K562 (cell line): ENCODE measurements around the gene PROK1. TPM values are rescaled to one million over a fixed set of nuclear protein-coding genes. Genes with fewer than 3 reads are reported as not detected.
A peak's percentile ranks its signal among the peaks of the same experiment; 100 is the strongest.

Experiments
- ATAC-seq: fragments of 200-7000 bp; cut with Tn5 transposase; 3 replicates; pipeline ENCODE4 v1.9.1; 2020; ENCODE audit warnings: moderate library complexity
- BruUV-seq: library from RNA; stranded (reverse); fragments of 400-500 nt; replicated peaks from 2 replicates; lab custom pipeline; 2021; lab: Mats Ljungman, UMichigan
- CTCF ChIA-PET: fragments of 300-600 bp; formaldehyde crosslinking; extraction: SDS; loops from one replicate; lab custom pipeline; 2021; ENCODE audit warnings: low intra/inter-chr PET ratio; lab: Yijun Ruan, JAX
- POLR2A ChIA-PET: fragments of 300-600, 350-650 bp; sonication (Branson Sonifier 250); formaldehyde crosslinking; extraction: SDS; loops from one replicate; lab custom pipeline; 2021; ENCODE audit warnings: antibody characterized with exemption, inconsistent platforms; lab: Yijun Ruan, JAX
- DNase-seq, 4 experiments: peaks; one replicate each; pipeline versions ENCODE4 v3.0.0 to v3.0.0-alpha.2; 2011 to 2018; ENCODE audit warnings: low spot score in 3 of 4, mixed read lengths in 3 of 4; ENCODE audit errors: extremely low read depth in 1 of 4
- FAIRE-seq: peaks from 2 replicates; lab custom pipeline; 2011; peaks lifted over from hg19 to GRCh38; lab: Jason Lieb, UNC
- H2AFZ ChIP-seq: 2 replicates; pipeline ENCODE4 v1.6.0; 2011; ENCODE audit warnings: low read depth, low read length, control low read depth, inconsistent platforms
- H3K27ac ChIP-seq: fragments of 200-600 bp; 3 replicates; pipeline ENCODE4 v1.8.0; 2011; ENCODE audit warnings: low read depth, mild to moderate bottlenecking, control low read depth, inconsistent platforms, low read length, moderate library complexity, mixed read lengths; ENCODE audit errors: extremely low read depth
- H3K27me3 ChIP-seq, 2 experiments: fragments of 300-600 bp in 1 of 2; 2 replicates in 1 of 2; 3 replicates in 1 of 2; pipeline versions ENCODE4 v1.6.0 to v1.8.0; 2011; ENCODE audit warnings: inconsistent platforms in 2 of 2, low read length in 2 of 2, mild to moderate bottlenecking in 1 of 2, mixed read lengths in 1 of 2, moderate library complexity in 1 of 2; ENCODE audit not compliant: control insufficient read depth in 2 of 2, insufficient read depth in 2 of 2
- H3K36me3 ChIP-seq: fragments of 300-600 bp; 3 replicates; pipeline ENCODE4 v1.8.0; 2011; ENCODE audit warnings: mild to moderate bottlenecking, low read length, inconsistent platforms; ENCODE audit not compliant: control insufficient read depth, insufficient read depth
- H3K4me1 ChIP-seq, 2 experiments: fragments of 200-600 bp in 1 of 2; replicated peaks in 1 of 2; 2 replicates in 1 of 2; 3 replicates in 1 of 2; pipeline versions ENCODE4 v1.5.1 to v1.8.0; 2011; ENCODE audit warnings: inconsistent platforms in 2 of 2, low read length in 2 of 2, mild to moderate bottlenecking in 1 of 2, mixed read lengths in 1 of 2, moderate library complexity in 1 of 2; ENCODE audit not compliant: control insufficient read depth in 2 of 2, insufficient read depth in 2 of 2
- H3K4me2 ChIP-seq: 2 replicates; pipeline ENCODE4 v1.6.1; 2011; ENCODE audit warnings: low read length, control low read depth, inconsistent platforms, mixed read lengths; ENCODE audit not compliant: insufficient read depth
- H3K4me3 ChIP-seq: fragments of 200-600 bp; sonication (generic), shearing (Covaris generic); 2 replicates; pipeline ENCODE4 v1.5.1; 2016; ENCODE audit warnings: control low read depth, inconsistent platforms
- H3K79me2 ChIP-seq: fragments of 200-600 bp; 3 replicates; pipeline ENCODE4 v1.8.0; 2011; ENCODE audit warnings: low read length, inconsistent platforms; ENCODE audit not compliant: control insufficient read depth, insufficient read depth
- H3K9ac ChIP-seq, 2 experiments: 2 replicates each; pipeline versions ENCODE4 v1.6.0 to v1.6.1; 2011; ENCODE audit warnings: low read depth in 2 of 2, low read length in 2 of 2, control low read depth in 1 of 2, inconsistent platforms in 1 of 2, mild to moderate bottlenecking in 1 of 2, mixed read lengths in 1 of 2; ENCODE audit not compliant: insufficient read depth in 1 of 2
- H3K9me1 ChIP-seq: one replicate; pipeline ENCODE4 v1.6.0; 2011; ENCODE audit warnings: inconsistent platforms, mild to moderate bottlenecking, low read length, moderate library complexity; ENCODE audit not compliant: control insufficient read depth, insufficient read depth
- H3K9me3 ChIP-seq: replicated peaks from 2 replicates; pipeline ENCODE4 v1.5.1; 2011; ENCODE audit warnings: low read depth, low read length, inconsistent platforms; ENCODE audit not compliant: control insufficient read depth, insufficient read depth
- H4K20me1 ChIP-seq: replicated peaks from 2 replicates; pipeline ENCODE4 v1.6.1; 2011; ENCODE audit warnings: low read length, inconsistent platforms, mixed read lengths; ENCODE audit not compliant: control insufficient read depth, insufficient read depth
- BRF1 ChIP-seq: IDR thresholded peaks from 3 replicates; pipeline ENCODE4 v1.6.1; 2011; ENCODE audit warnings: borderline replicate concordance, mild to moderate bottlenecking; ENCODE audit not compliant: insufficient read length; ENCODE audit errors: extremely low read depth
- CEBPZ ChIP-seq: fragments of 150-350 bp; IDR thresholded peaks from 2 replicates; pipeline ENCODE4 v1.6.1; 2014; ENCODE audit warnings: low read depth, mild to moderate bottlenecking, low read length, borderline replicate concordance
- COPS2 ChIP-seq: fragments of 450-650 bp; conservative IDR thresholded peaks from 2 replicates; pipeline ENCODE4 v1.6.1; 2016; ENCODE audit warnings: mild to moderate bottlenecking, moderate library complexity
- DPF2 ChIP-seq: fragments of 450-650 bp; IDR thresholded peaks from 2 replicates; pipeline ENCODE4 v1.6.1; 2016
- HDAC1 ChIP-seq, 2 experiments: fragments of 450-650 bp; IDR thresholded peaks; 2 replicates each; pipeline ENCODE4 v1.6.1; 2016 to 2017; ENCODE audit warnings: inconsistent platforms in 1 of 2, mild to moderate bottlenecking in 1 of 2, moderate library complexity in 1 of 2
- HDAC2 ChIP-seq: fragments of 450-650 bp; IDR thresholded peaks from 2 replicates; pipeline ENCODE4 v1.6.1; 2016; ENCODE audit warnings: mild to moderate bottlenecking
- JUND ChIP-seq, 2 experiments: IDR thresholded peaks; 2 replicates in 1 of 2; 3 replicates in 1 of 2; pipeline ENCODE4 v1.6.1; 2011; ENCODE audit warnings: borderline replicate concordance in 2 of 2, low read depth in 2 of 2, low read length in 2 of 2, improper control_type of control experiment in 1 of 2, missing biosample characterization in 1 of 2, missing genetic modification characterization in 1 of 2, missing genetic modification reagents in 1 of 2
- MAFF ChIP-seq: IDR thresholded peaks from 2 replicates; pipeline ENCODE4 v1.6.1; 2012; ENCODE audit warnings: low read length, improper control_type of control experiment
- POLR2AphosphoS5 ChIP-seq: IDR thresholded peaks from 2 replicates; pipeline ENCODE4 v1.6.1; 2011; ENCODE audit warnings: mild to moderate bottlenecking, low read depth, low read length, moderate library complexity; ENCODE audit not compliant: control insufficient read depth, insufficient read depth
- SMAD1 ChIP-seq: fragments of 150-350 bp; IDR thresholded peaks from 2 replicates; pipeline ENCODE4 v1.6.1; 2014; ENCODE audit warnings: low read length, low read depth; ENCODE audit not compliant: partially characterized antibody
- SNIP1 ChIP-seq: fragments of 450-650 bp; IDR thresholded peaks from 2 replicates; pipeline ENCODE4 v1.7.1; 2017; ENCODE audit warnings: low read depth, mild to moderate bottlenecking
- ZNF3 ChIP-seq: fragments of 250-450 bp; sonication (Bioruptor Pico); IDR thresholded peaks from 2 replicates; pipeline ENCODE4 v1.5.0; 2021; ENCODE audit warnings: mild to moderate bottlenecking, moderate library complexity
- WGBS: fragments of 100-300 bp; shearing (Covaris generic); methylation state at CpG from one replicate; pipeline ENCODE4 v1.1.6; 2016; ENCODE audit warnings: low coverage, mixed read lengths; ENCODE audit not compliant: insufficient coverage; ENCODE audit errors: missing lambda C conversion rate; 5-methylcytosine and 5-hydroxymethylcytosine counted together
- in situ Hi-C: fragments of 300-500 bp; cut with MboI; formaldehyde crosslinking; loops from 4 replicates; pipeline ENCODE4 v1.15.0; 2018; ENCODE audit warnings: inconsistent platforms, mixed read lengths
- intact Hi-C: fragments of 100-400 bp; cut with micrococcal nuclease; formaldehyde crosslinking; loops from 2 replicates; pipeline ENCODE4 v1.14.2; 2022
- polyA plus RNA-seq, 8 experiments: library from polyadenylated mRNA; depleted of rRNA in 4 of 8; stranded (reverse) in 5 of 8; unstranded in 3 of 8; fragments of >200 nt; fragmentation: Nextera tagmentation in 2 of 8; fragmentation: Illumina TruSeq in 1 of 8; extraction: Ambion mirVana in 2 of 8; extraction: Trizol in 1 of 8; gene quantifications; 2 replicates each; pipeline versions ENCODE4 v1.2.1 to v1.2.3, GENCODE V29; 2011 to 2014; ENCODE audit warnings: inconsistent platforms in 1 of 8, missing spikeins in 1 of 8
- total RNA-seq, 7 experiments: library from RNA; depleted of rRNA in 6 of 7; stranded (reverse); fragments of >200 nt in 6 of 7; fragmentation: Illumina TruSeq in 2 of 7; extraction: Trizol in 2 of 7; gene quantifications; 2 replicates each; pipeline versions ENCODE4 v1.2.1 to v1.2.3, GENCODE V29; 2011 to 2021; ENCODE audit warnings: low replicate concordance in 1 of 7
- TF ChIP-seq, protein P1 (sequence below): sonication (generic); formaldehyde crosslinking; IDR thresholded peaks from 2 replicates; pipeline ENCODE4 v1.8.1; 2022; ENCODE audit warnings: missing genetic modification reagents
- TF ChIP-seq, protein P2 (sequence below): fragments of 450-650 bp; conservative IDR thresholded peaks from 2 replicates; pipeline ENCODE4 v1.6.1; 2016; ENCODE audit warnings: missing genetic modification characterization, low read depth, mild to moderate bottlenecking, missing compliant biosample characterization, moderate library complexity

PROK1 gene
- total and polyA plus RNA-seq, 9 of the 15 experiments (the other 6 are each of a cell fraction or from before 2014, with no cell fraction given) = 0.15 TPM; not detected in 8

DNA sequence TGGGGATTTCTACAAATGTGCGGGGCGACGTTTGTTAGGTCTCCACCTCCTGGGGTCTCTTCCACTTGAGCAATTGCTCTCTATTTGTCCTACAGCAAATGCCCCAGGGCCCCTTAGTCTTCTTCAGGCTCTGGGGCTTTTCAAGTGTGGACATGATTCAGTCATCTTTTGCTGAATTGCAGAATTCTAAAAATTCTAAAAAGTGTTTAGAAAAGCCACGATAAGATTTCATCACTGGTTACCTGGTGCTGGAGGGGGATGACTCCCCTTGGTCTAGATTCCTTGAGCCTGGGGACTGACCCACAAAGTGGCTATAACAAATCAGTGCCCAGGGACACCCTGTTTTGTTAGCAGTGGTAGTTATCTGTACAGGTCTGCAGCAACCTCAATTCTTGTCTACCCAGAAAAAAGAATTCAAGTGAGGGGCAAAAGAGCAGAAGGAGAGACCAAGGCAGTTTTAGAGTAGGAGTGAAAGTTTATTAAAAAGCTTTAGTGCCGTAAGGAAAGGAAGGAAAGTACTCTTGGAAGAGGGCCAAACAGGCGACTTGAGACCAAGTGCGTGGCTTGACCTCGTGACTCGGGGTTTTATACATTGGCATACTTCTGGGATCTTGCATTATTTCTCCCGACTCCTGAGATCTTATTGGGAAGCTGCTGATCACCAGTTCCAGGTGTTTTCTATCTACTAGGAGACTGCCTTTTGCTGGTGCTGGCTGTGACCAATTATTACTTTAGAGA lies 25.2 kb downstream of the PROK1 start (continued):
- TF ChIP-seq MAFF (peak; percentile 51), COPS2 (no peak), SNIP1 (no peak)

GRCh38 chr1:110477041-110477440 lies 26.1 kb downstream of the PROK1 start:
- DNase-seq (peak in 2 of 4 experiments; percentile 37 to 42), ATAC-seq (no peak), FAIRE-seq (no peak)
- in situ Hi-C loops (no loop called here), intact Hi-C loops (no loop called here)
- H2AFZ ChIP-seq = no peak overlapping the region
- H3K36me3 ChIP-seq = no peaks in the 10 kb centered on the region
- H3K4me1 ChIP-seq = no peaks in the 10 kb centered on the region; a peak in 3 of 5 replicates
- H3K4me3 ChIP-seq = no peak overlapping the region
- H3K9me1 ChIP-seq = peaks cover 3% of the 10 kb centered on the region
- H4K20me1 ChIP-seq = peaks cover 10% of the 10 kb centered on the region; the same call in 1 of the 2 replicates
- WGBS = 0% methylated on average over 2 of the region's 2 CpGs
- no TSS peak for BruUV-seq
- no peak overlapping the region for H3K9ac ChIP-seq
- no peaks in the 10 kb centered on the region for H3K79me2 ChIP-seq
- no peak overlapping the region for H3K27ac ChIP-seq
- POLR2A ChIA-PET = no interaction called here
- H3K9me3 ChIP-seq = no peaks in the 10 kb centered on the region
- CTCF ChIA-PET = no interaction called here
- H3K4me2 ChIP-seq = no peak overlapping the region
- H3K27me3 ChIP-seq = peaks cover 10 to 41% of the 10 kb centered on the region in 2 experiments; a peak in 4 of 5 replicates
- TF ChIP-seq BRF1 (no peak), SMAD1 (no peak), JUND (IDR thresholded peaks at IDR 0.05; ENCODE audit: borderline replicate concordance, low read depth, low read length) (peak; percentile 87), JUND (tag; IDR thresholded peaks at IDR 0.05; ENCODE audit: borderline replicate concordance, low read depth, low read length) (peak; percentile 92; the same call in 2 of the 3 replicates), DPF2 (peak; percentile 81), ZNF3 (CRISPR knock-in tag) (no peak), CEBPZ (no peak), HDAC2 (peak; percentile 97), HDAC1 (IDR thresholded peaks at IDR 0.05) (peak in 1 of 2 experiments; percentile 93; a peak in 2 of 4 replicates), POLR2AphosphoS5 (peak; percentile 64; the same call in 1 of the 2 replicates)
- TF ChIP-seq, protein P1, sequence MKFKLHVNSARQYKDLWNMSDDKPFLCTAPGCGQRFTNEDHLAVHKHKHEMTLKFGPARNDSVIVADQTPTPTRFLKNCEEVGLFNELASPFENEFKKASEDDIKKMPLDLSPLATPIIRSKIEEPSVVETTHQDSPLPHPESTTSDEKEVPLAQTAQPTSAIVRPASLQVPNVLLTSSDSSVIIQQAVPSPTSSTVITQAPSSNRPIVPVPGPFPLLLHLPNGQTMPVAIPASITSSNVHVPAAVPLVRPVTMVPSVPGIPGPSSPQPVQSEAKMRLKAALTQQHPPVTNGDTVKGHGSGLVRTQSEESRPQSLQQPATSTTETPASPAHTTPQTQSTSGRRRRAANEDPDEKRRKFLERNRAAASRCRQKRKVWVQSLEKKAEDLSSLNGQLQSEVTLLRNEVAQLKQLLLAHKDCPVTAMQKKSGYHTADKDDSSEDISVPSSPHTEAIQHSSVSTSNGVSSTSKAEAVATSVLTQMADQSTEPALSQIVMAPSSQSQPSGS = no peak
- TF ChIP-seq, protein P2, sequence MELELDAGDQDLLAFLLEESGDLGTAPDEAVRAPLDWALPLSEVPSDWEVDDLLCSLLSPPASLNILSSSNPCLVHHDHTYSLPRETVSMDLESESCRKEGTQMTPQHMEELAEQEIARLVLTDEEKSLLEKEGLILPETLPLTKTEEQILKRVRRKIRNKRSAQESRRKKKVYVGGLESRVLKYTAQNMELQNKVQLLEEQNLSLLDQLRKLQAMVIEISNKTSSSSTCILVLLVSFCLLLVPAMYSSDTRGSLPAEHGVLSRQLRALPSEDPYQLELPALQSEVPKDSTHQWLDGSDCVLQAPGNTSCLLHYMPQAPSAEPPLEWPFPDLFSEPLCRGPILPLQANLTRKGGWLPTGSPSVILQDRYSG (tag) = no peak
